D721Med (cell line): ENCODE results near the gene DNAJC8.

Experiments used
- DNase-seq: peaks from one replicate; pipeline ENCODE4 v3.0.0; 2011; ENCODE audit warnings: low spot score; ENCODE audit not compliant: insufficient read length
- FAIRE-seq: peaks from 2 replicates; lab custom pipeline; 2011; peaks lifted over from hg19 to GRCh38; lab: Jason Lieb, UNC
- TF ChIP-seq, protein P1 (sequence below): IDR thresholded peaks from 2 replicates; pipeline ENCODE4 v1.5.1; 2012; ENCODE audit warnings: mild to moderate bottlenecking, control low read depth; ENCODE audit not compliant: insufficient read depth; ENCODE audit errors: missing control alignments

DNAJC8 gene

DNA sequence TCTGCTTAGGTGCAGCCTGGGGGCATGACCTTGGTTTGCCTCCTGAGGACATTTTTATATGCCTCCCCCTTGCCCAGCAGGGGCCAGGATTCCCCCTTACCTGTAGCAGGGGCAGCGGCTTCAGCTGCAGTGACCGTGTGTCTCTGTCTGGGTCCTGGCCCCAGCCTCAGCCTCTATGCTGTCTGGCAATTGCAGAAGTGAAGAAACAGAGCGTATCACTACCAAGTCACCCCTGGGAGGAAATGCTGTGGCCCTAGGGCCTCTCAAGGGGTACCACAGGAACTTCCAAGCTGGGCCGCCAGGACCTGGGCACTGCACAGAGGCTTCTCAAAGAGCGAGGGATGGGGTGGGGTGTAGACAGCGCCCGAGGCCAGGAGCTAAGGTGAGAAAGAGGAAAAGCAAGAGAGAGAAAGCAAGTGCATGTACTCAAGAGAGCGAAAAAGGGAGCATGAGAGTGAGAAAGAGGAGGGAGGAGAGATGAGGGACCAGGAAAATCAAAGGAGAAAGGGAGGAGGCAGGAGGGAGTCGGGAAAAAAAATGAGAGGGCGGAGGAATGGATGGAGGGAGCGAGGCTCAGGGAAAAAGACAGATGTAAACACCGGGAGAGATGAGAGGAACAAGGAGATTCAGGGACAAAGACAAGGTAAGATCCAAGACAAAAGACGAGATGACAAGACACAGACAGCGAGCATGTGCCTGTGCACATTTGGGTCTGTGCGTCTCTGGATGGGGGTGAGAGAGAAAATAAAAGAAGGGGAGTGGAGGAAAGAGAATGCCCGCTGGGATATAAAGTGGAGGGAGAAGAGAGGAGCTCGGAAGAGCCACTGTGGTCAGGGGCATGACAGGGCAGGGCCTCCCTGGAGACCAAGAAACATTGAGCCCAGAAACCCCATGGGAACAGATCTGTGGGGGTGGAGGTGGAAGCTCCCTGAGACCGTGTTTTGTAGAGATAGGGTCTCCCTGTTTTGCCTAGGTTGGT, 56.0 kb downstream of the DNAJC8 start, which contains the start of gene PTAFR:
Gene PTAFR (minus strand): TSS at position 199 of the 979 bp plus-strand sequence. CDS start 25,669 bp downstream, outside the sequence.
- TF ChIP-seq, protein P1, sequence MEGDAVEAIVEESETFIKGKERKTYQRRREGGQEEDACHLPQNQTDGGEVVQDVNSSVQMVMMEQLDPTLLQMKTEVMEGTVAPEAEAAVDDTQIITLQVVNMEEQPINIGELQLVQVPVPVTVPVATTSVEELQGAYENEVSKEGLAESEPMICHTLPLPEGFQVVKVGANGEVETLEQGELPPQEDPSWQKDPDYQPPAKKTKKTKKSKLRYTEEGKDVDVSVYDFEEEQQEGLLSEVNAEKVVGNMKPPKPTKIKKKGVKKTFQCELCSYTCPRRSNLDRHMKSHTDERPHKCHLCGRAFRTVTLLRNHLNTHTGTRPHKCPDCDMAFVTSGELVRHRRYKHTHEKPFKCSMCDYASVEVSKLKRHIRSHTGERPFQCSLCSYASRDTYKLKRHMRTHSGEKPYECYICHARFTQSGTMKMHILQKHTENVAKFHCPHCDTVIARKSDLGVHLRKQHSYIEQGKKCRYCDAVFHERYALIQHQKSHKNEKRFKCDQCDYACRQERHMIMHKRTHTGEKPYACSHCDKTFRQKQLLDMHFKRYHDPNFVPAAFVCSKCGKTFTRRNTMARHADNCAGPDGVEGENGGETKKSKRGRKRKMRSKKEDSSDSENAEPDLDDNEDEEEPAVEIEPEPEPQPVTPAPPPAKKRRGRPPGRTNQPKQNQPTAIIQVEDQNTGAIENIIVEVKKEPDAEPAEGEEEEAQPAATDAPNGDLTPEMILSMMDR = no peak
- DNase-seq (no peak), FAIRE-seq (no peak)

DNA sequence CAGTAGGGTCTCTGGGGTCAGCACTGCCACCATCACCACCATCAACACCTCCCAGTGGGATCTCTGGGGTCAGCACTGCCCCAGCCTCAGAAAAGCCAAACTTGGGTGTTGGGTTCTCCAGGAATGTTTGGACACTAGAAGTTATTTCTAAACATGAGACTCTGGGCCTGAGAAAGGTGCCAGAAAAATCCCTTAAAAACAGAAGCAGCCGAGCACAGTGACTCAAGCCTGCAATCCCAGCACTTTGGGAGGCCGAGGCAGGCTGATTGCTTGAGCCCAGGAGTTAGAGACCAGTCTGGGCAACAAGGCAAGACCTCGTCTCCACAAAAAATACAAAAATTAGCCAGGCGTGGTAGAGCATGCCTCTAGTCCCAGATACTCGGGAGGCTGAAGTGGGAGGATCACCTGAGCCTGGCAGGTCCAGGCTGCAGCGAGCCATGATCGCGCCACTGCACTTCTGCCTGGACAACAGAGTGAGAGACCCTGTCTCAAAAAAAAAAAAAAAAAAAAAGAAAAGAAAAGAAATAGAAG, 56.8 kb downstream of the DNAJC8 start:
- FAIRE-seq (no peak), DNase-seq (no peak)
- TF ChIP-seq, protein P1 = no peak

DNA sequence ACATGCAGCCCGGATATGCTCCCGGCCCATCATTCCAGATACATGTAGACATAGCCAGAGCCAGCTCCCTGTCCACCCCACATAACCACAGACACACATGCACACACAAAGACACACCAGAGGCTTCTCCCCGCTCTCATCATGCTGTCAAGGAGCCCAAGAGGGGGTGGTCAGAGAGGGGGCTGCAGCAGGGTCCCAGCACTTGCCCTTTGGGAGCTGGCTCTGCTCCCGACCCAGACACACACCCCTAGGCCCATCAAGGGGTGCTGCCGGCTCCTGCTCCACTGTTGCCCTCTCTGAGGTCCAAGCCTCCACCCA, 58.9 kb downstream of the DNAJC8 start:
- DNase-seq (no peak), FAIRE-seq (no peak)
- TF ChIP-seq, protein P1 = no peak

DNA sequence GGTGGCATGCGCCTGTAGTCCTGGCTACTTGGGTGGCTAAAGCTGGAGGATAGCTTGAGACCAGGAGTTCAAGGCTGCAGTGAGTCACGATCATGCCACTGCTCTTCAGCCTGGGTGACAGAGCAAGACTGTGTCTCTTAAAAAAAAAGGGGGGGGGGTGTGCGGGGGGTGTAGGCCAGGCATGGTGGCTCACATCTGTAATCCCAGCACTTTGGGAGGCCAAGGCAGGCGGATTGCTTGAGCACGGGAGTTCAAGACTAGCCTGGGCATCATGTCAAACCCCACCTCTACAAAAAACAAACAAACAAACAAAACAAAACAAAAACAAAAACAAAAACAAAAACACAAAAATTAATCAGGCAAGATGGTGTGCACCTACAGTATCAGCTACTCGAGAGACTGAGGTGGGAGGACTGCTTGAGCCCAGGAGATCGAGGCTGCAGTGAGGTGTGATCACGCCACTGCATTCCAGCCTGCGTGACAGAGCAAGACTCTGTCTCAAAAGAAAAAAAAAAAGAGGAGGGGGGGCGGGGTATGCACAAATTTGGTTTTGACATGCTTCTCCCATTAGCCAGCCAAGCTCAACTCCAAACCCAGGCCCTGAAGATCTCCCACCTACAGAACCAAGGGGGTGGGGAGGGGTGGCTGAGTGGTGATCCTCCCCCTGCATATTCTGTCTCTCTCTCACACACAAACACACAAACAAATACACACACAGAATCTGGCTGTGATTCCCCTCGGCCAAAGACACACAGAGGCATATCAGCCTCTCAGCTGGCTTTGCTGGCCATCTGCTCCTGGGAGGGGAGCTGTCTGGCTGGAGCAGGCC, 59.5 kb downstream of the DNAJC8 start:
- DNase-seq = no peak

DNA sequence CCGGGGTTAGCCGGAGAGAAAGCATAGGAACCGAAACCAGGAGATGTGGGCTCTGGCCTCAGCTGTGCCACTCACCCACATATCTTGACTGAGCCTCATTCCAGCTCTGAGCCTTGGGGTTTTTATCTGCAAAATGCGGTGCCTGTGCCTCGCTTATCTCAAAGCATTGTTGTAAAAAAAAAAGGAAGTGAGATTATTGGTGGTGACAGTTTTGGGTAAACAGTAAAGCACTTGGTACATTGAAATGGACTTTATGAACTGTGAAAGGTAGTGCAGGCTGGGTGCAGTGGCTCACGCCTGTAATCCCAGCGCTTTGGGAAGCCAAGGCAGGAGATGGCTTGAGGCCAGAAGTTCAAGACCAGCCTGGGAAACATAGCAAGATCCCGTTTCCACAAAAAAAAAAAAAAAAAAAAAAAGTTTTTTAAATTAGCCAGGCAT, 60.1 kb downstream of the DNAJC8 start:
- TF ChIP-seq, protein P1 = no peak
- no peak for FAIRE-seq
- DNase-seq = no peak

More for the DNA sequence above, 59.5 kb downstream of the DNAJC8 start:
- TF ChIP-seq, protein P1 = no peak
- no peak for FAIRE-seq

DNA sequence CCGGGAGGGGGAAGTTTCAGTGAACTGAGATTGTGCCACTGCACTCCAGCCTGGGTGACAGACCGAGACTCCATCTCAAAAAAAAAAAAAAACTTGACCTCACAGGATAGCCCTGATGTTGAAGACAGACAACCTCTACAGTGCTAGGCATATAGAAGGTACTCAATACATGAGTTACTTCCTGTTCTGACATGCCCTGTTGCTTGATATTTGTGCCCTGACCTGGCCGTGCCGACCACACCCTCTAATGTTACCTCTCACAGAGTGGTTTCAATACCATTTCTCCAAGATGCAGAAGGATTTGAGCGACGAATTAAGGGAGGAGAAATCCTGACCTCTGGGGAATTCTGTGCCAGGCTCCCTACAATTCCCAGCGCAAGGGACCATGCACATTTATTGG, 61.6 kb downstream of the DNAJC8 start:
- FAIRE-seq (no peak), DNase-seq (no peak)
- TF ChIP-seq, protein P1 = no peak
